HUDEP-2 (cell line): ENCODE data around the gene GCNT3.
"Not testable (repeated sequence)": the region's sequence is repeated elsewhere in the genome, so short reads cannot be mapped to it uniquely, and the experiment has no call there.

Source experiments
- DNase-seq, 76 experiments: peaks; one replicate each; lab custom pipeline; 2025; ENCODE audit not compliant: unreplicated experiment in 76 of 76; lab: John Stamatoyannopoulos, UW

GCNT3 gene

DNA sequence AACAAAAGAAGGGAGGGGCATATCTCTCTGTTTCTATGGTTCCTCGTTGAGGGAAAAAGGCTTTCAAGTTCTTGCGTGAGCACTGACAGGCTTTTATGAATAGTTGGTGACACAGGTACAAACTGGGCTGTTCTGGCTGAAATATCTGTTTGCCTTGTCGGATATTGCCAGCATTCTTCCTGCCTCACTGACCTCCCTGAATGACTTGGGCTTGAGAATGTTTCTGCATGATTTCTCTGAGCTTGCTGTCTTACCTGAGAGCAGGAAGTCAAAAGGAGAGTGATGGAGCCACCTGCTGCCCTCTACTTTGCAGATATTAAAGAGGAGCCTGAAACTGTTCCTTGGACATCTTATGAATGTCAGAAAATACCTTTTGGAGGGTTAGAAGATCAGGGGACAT lies 4.8 kb downstream of the GCNT3 start:
- no peak for DNase-seq

GRCh38 chr15:59618406-59618805 lies 6.8 kb downstream of the GCNT3 start:
- DNase-seq = no peak

- peak in 56 of 76 experiments; percentile 1 to 72 (median 33) for DNase-seq
These were observed 10.7 kb downstream of the GCNT3 start for GRCh38 chr15:59622289-59622688.

- no peak for DNase-seq
These were observed 21.1 kb downstream of the GCNT3 start for GRCh38 chr15:59632714-59633113.

- no peak for DNase-seq
These were observed 24.6 kb downstream of the GCNT3 start for GRCh38 chr15:59636184-59636583.

- DNase-seq = not testable (repeated sequence)
These were observed 25.9 kb downstream of the GCNT3 start for GRCh38 chr15:59637507-59637906.

DNA sequence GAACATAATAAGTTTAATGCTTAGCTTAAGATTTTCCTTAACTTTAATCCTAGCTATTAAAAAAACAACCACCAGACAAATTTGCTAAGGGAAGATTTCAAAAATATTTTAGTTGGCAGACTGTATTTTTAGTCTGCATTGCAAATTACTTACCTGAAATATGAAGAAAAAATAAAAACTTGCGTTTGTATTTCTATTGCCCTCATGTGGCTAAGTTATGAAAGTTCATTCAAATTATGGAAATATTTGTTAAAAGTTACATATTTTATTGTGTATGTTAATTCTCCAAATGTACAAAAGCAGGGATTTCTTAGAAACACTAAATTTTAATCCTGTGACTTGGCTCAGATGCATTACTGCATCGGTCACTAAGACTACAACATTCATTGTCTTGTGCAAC lies 30.8 kb downstream of the GCNT3 start:
- no peak for DNase-seq

DNA sequence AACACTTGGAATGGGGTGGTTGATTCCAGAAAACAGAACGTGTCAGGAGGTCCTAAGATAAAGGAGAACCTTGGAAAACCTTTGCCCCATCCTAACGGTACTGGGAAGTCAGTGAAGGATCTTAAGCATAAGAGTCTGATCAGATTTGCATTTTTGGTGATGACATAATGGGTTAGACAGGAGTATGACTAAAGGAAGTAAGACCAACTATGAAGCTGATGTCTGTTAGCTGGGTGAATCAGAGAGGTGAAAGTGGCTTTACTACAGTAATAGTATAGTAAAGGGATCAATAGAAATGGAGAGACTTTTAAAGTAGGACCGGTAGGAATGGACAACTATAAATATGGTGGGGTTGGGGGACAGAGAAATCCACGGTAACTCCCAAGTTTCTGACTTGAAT lies 33.2 kb downstream of the GCNT3 start:
- no peak for DNase-seq

- DNase-seq = not testable (repeated sequence)
These were observed 34.2 kb downstream of the GCNT3 start for GRCh38 chr15:59645812-59646211.

- no peak for DNase-seq
These were observed 34.7 kb downstream of the GCNT3 start for GRCh38 chr15:59646277-59646676.

GRCh38 chr15:59647085-59647484 lies 35.5 kb downstream of the GCNT3 start:
- DNase-seq = no peak

DNA sequence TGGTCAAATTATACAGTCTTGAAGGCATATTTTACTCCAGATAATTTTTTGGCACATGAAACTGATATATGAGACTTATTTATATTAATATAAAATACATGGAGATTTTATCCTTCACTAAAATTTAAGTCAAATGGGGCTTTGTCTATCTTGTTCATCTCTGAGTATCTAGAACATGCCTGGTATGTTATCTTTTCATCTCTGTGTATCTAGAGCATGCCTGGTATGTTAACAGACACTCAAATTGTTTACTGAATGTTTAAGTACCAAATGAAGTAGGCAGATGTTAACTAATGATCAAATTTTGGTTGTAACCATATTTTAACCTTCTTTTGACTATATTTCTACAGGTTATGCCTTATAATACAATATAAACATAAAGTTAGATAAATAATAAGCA lies 38.0 kb downstream of the GCNT3 start:
- no peak for DNase-seq

GRCh38 chr15:59654046-59654445 lies 42.5 kb downstream of the GCNT3 start:
- peak in 1 of 76 experiments; percentile 11 for DNase-seq

- DNase-seq = peak; percentile 8 to 96 (median 90)
These were observed 45.5 kb downstream of the GCNT3 start, which contains the start of gene GTF2A2 for GRCh38 chr15:59656897-59657634. Gene GTF2A2, minus strand, starts transcription at chr15:59657515. Its CDS starts 5,238 bp downstream, at chr15:59652277.

DNA sequence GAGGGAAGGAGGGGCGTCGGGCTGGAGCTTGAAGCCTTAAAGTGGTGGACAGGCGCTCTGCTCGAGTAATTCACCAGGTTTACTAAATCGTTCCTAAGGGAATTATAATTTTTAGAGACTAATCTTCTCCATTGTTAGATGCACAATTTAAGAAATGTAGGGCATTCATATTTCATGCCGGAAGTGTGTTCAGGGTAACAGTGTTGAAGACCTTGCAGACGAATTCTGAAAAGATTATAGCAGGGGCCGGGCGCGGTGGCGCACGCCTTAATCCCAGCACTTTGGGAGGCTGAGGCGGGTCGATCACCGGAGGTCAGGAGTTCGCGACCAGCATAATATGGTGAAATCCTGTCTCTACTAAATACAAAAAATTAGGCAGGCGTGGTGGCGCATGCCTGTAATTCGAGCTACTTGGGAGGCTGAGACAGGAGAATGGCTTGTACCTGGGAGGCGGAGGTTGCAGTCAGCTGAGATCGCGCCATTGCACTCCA lies 46.1 kb downstream of the GCNT3 start:
- no peak for DNase-seq

- DNase-seq = no peak
These were observed 47.8 kb downstream of the GCNT3 start for GRCh38 chr15:59659366-59659765.

DNA sequence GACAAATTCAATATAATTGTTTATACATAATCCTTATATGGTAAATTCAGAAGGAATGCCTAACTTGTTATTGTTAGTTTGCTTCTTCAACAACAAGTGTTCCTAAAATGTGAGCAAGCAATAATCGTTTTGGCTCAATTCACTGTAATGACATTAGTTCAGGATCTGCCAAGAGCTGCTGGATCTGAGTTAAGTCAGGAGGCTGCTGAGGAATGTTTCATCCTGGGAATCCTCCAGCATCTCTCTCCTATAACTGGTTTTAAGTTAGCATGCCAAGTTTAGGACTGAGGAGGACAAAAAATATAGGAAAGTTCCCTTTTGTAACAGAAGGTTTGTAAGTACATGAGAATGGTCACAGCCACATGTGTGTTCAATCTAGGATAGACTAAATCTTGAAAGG lies 50.7 kb downstream of the GCNT3 start:
- DNase-seq = no peak

DNA sequence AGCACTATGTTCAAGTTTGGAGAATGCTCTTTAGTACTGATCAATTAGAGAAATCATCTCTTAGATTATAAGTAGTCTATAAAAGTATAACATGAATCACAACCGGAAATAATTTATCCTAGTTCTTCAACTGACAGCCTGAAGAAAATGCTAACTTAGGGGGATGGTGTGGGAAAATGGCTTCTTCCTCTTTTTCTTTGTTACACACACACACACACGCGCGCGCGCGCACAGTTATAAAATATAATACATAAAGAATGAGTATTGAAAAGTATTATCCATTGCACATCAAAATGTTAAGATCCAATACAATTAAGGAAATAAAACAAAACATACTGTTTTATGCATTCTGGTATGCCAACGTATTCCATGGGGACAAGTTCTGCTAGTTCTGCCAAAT lies 57.0 kb downstream of the GCNT3 start:
- no peak for DNase-seq
